IPS-11a (cell line): ENCODE results near the gene DUSP1.

Experiments used
- H3K4me3 ChIP-seq: one replicate; pipeline ENCODE4 v1.5.1; 2013; ENCODE audit warnings: low read depth, low read length, control low read depth

Gene DUSP1

DNA sequence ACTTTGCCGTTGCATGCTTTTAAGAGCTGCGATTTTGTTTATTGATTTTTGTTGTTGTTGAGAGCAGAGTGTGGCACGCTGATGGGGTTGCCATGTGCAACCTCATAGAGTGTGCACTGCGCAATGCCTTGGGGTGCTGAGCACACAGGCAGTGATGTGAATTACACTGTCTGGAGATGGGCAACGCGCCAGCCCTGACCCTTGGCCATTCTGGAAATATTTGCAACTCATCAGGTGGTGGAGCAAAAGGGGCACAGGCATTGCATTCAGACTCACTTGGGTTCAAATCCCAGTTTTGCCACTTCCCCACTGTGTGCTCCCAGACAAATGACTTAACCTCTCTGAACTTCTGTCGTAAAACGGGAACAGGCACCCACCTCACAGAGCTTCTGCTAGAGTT, 25.6 kb downstream of the DUSP1 start:
- no peak overlapping the region for H3K4me3 ChIP-seq

DNA sequence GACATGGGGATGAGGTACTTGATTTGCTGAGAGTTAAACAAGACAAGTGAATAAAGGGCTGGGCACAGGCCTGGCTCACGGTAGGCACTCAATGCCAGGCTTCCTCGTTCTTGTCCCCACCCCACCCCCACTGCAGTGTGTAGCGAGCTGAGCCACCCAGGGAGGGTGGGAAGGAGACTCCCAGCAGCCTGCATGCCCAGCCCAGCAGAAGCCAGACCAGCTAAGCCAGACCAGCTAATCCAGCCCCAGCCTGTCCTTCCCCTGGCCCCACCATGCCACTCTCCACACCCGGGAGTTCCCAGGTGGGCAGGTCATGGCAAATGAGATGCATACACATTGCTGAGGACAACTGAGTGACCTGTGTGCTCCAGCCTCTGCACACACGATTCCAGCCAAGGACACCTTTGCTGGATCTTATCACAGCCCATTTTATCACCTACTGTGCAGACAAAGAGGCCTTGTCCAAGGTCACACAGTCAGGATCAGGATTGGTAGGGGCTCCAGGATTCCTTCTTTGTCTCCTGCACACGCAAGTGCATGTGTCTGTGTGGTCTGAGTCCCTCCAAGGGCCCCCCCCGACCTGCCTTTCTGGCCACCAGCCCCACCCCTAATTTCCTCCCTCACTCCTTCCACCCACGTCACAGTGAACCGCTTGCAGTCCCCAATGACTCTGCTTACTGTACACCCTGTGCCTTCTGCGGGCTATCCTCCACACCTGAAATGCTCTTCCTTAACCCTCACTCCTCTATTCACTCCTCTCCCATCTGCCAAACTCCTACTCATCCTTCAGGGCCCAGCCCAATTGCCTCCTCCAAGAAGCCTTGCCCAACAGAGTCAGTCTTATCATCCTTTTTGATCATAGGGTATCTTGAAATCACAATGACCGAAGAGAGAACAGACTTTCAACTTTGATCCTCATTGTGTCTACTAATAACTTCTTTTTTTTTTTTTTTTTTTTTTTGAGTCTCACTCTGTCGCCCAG, 26.6 kb downstream of the DUSP1 start:
- H3K4me3 ChIP-seq: no peak overlapping the region

DNA sequence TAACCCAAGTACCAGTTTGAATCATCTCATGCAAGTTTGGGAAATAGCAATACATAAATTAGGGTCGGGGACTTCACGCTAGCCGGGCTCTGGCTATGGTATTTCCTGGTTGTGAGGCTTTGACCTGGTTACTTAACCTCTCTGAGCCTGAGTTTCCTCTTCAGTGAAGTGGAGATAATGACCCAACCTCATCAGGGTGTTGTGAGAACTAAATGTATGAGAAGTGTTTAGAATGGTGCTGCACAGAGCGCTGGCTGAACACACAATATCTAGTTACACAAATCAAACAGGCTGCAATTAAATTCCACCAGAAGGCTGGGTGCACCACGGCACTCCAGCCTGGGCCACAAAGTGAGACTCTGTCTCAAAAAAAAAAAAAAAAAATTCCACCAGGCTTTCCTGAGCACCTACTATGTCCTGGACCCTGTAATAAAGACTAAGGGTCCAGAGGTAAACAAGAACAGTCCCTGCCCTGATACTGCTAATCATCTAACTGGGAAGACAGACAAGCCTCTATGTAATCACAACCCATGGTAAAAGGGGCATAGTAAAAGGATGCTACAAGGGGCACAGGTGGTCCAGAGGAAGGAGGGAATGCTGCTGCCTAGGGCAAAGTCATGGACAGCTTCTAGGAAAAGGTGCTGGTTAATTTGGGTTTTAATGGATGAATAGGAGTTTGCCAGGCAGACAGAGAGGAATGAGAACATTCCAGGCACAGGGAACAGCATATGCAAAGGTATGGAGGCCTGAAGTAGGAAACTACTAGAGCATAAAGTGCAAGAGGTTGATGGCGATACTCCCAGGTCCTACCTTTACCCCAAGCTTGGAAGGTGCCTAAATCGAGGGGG, 27.7 kb downstream of the DUSP1 start:
- no peak overlapping the region for H3K4me3 ChIP-seq

DNA sequence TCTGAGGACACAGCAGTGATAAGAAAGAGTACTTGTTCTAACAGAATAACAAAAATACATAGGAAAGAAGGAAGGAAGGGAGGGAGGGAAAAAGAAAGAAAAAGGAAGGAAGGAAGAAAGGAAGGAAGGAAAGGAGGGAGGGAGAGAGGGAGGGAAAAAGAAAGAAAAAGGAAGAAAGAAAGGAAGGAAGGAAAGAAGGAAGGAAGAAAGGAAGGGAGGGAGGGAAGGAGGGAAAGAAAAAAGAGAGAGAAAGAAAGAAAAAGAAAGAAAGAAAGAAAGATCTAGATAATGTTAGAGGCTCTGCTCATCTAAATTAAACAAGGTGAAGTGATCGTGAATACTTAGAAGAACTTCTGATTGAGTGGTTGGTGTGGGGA, 29.8 kb downstream of the DUSP1 start:
- H3K4me3 ChIP-seq: no peak overlapping the region

DNA sequence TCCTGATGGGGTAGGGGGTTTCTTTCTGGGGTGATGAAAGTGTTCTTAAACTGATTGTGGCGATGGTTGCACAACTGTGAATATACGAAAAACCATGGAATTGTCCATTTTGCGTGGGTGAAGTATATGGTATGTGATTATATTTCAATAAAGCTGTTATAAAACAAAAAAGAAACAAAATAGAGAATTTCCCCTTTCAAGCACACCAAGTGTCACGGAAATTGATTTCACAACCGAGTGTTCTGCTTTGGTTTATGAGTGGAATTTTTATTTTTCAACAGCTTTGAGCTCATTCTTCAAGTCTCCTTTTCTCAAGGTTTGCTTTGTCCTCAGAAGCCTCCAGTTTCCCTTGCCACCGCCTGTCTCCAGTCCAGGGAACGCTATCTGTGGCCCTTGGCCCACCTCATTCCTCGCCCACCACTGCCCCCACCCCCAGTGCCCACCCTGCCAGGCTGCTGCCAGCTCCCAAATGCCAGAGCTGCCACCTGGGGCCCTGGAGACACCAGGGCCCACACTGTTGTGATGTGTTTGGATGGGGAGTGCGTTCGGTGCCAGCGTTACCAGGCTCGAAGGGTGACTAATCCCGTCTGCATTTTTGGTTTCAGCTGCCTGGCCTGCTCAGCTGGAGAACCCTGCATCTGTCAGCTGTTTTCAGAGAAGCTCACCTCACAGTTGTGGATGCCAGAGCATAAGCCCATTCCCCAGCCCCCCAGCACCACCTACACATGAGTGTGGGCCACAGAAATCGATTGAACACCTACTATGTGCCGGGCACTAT, 30.4 kb downstream of the DUSP1 start:
- no peak overlapping the region for H3K4me3 ChIP-seq

DNA sequence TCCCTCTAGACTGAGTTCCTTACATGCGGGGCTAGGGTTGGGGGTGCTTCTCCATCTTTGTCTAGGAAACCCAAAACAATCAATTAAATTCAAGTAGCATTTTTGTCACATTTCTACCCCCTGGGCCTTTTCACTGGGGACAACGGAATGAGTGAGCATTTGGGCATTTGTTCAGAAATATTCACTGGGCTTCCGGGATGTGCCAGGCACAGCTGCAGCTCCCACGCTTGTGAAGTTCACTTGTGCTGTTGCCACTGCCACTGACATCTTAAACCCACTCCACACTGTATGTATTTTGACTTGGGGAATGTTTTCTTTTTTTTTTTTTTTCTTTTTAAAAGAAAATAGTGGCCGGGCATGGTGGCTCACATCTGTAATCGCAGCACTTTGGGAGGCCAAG, 31.6 kb downstream of the DUSP1 start:
- H3K4me3 ChIP-seq: no peak overlapping the region

DNA sequence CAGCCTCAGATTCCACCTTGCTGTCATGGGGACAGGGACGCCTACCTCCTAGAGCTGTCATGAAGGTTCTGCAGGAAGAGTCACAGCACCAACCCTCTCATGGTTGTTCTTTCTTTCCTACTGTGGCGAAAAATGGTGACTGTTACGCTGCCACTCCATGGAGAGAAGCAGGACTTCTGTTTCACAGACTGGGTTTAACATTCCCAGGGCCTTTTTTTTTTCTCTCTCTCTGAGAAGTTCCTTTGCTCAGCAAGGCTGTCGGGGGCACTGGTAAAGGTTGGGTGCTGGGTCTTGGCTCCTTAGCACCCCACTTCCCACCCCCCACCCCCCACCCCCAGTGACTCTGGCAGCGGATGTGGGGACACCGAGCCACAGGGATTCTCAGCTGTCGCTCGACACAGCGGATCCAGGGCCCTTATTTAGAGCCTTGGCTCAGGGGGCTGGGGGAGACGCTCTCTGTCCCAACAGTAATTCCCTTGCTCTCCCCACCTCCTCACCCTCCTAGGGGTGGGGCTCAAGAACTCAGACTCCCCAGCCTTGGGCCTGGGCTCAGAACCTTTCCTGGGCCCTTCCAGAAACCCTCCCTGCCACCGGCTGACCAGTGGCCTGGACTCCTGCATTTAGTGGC, 34.4 kb downstream of the DUSP1 start:
- no peak overlapping the region for H3K4me3 ChIP-seq

DNA sequence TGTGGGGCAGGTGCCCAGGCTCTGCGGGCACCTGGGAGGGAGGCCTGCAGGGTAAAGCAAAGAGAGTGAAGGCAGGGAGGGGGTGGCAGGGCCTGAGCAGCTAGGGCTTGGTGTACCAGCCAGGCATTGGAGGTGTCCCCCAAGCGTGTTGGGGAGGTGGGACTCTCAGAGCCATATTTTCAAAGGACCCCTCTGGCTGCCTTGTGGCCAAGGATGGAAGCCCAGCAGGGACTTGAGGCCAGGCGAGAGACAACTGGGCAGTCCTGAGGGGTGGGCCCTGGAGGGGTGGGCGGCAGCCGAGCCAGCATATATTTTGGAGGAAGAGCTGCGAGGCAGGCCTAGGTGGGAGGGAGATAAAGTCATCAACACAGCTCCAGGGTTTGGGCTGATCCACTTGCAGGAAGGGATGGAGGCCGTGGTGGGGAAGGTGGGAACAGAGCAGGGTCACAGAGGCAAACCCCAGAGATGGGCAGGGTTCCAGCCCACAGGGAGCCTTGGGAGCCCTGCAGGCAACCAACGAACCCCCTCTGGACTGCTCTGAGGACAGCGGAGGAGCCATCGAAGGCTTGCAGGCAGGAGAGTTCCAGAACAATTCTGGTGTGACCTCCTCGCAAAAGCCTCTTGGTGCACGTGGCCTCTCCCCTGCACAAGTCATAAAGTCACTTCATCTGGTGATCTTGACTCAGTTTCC, 35.7 kb downstream of the DUSP1 start:
- no peak overlapping the region for H3K4me3 ChIP-seq

DNA sequence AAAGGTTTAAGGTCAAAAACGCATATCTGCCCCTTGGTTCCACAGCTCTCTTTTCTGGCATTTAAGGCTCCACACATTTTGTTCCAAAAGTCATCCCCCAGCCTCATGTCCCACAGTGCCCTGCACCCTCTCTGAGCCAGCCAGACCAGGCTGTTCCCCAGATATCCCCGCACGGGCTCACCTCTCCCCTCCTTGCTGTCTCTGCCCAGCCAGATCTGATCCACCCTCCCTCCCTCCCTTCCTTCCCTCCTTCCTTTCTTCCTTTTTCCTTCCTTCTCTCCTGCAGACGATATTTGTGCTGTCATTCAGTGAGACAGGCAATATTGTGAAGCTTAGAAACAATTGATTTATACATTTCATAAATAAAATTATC, 37.0 kb downstream of the DUSP1 start:
- no peak overlapping the region for H3K4me3 ChIP-seq

DNA sequence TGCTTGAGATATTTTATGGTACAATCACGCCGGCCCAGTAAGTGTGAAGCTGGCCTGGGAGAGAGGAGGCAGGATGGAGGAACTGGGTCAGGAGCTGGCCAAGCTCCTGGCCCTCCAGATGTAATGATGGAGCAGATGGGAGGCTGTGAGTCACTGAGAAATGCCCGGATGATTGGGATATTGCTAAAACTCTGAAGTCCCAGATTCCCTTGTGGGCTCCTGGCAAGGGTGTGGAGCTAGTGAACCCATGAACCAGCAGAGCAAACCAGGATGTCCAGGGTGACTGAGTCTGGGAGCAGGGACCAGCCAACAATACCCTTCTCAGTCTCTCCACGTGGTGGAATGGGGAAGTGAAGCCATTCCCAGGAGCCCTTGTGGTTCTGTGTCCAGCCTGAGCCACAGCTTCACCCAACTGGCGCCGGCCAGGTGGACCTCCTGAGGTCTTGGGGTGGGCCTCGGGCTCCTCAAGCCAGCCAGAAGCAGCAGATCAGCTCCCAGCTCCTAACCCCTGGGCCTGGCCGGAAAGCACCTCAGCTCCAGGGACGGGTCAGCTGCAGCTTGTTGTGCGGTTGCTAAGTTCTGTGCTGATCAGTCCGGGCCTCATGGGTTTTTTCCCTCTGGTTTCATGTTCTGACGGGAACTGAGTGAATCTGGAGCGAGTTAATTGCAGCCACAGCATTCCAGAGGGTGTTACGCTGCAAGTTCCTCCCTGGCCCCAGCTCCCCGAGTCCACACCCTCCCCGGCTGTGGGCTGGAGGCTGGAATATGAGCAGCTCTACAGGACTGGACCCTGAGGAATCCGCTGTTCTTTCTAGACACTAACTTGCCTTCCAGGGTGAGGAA, 37.6 kb downstream of the DUSP1 start:
- H3K4me3 ChIP-seq: no peak overlapping the region

DNA sequence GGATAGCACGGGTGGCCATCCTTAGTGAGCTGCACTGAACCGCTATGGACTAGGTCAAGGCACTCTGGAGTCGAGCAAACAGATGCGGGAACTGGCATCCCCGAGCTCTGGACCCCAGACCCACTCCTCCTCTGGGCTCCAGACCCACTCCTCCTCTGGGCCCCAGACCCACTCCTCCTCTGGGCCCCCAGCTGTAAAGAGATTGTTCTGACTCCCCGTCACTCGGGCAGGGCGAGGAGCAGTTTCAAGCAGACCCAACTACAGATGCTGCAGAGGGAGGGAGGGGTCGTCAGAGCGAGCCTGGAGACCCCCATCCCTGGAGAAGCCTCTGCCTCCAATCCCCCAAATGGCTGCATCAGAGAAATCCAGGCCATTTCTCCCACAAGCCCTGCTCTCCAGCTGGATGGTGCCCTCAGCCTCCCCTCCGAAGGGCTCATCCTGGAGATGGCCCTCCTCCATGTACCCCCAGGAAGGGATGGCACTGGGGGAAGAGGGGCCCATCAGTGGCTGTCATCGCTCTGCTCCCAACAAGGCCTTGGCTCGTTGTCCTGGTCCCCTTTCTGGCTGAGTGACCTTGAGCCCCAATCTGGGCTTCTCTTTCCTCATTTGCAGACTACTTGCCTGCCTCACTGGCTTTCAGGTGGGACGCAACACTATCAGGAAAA, 38.7 kb downstream of the DUSP1 start:
- no peak overlapping the region for H3K4me3 ChIP-seq

DNA sequence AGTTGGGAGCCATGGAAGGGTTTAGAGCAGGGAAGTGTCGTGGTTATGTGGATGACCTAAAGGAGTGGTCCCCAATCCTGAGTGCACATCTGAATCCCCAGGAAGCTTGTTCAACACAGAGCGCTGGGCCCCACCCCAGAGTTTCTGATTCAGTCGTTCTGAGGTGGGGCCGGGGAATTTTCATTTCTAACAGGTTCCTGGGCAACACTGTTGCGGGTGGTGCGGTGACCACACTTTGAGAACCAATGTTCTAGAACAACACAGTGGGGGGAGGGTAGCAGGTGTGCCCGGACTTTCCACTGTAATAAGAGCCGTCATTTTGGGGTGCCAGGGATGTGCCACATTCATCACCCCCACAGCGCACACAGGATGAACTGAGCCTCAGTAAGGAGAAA, 39.3 kb downstream of the DUSP1 start:
- H3K4me3 ChIP-seq: no peak overlapping the region

DNA sequence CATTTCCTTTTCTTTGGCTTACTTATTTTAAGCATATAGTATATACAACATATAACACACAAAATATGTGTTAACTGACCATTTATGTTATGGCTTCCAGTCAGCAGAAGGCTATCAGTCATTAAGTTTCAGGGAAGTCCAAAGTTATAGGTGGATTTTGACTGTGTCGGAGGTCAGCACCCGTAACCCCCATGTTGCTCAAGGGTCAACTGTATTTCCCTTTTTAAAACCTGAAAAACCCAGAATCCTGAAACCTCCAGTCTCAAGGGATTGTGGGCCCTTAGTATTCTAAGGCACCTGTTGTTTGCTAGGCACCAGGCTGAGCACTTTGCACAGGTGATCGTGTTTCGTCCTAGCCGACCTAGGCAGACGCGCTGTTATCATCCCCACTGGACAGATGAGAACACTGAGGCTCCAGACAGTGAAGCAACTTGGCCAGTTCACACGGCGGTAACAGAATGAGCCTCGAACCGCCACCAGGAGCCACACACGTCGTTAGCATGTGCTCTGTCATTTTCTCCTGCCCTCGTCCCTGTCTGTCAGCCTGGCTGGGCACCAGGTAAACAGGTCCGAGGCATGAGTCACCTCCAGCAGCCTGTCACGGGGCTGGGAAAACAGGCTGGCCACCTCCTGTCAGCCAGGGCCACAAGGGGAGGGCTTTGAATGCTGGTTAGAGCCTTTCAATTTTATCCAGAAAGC, 39.9 kb downstream of the DUSP1 start:
- no peak overlapping the region for H3K4me3 ChIP-seq

DNA sequence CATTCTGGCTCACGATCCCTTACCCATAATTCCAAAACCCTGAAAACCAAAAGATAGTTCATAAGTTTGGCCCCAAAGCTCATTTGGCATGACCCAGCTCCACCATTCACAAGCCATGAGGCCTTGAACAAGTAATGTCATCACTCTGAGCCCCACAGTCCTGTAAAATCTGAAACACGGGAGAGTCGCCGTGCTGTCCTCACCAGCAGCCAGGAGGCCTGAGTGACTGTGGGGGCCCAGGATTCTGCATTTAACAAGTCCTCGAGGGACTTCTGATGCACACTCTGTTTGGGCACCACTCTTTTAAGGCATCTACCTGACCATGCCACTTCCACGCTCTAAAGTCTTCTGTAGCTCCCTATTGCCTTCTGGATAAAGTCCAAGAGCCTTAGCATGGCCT, 40.8 kb downstream of the DUSP1 start:
- H3K4me3 ChIP-seq: no peak overlapping the region

DNA sequence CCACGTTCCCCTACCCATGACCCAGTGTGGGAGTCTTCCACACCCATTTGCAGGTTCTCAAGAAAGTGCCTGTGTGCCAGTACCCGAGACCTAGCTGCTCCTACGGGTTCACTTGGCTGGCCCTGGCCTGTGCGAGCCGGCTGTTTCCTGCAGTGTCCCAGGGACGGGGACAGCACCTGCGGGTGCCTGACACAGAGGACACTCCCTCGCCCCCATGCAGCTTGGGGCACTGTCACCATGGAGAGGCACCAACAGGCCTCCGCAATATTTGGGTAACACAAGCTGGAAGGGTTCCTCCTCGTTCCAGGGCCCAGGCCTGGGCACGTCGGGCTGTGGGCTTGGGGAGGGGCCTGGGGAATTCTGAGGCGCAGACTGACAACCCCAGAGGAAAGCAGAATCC, 41.4 kb downstream of the DUSP1 start:
- no peak overlapping the region for H3K4me3 ChIP-seq

DNA sequence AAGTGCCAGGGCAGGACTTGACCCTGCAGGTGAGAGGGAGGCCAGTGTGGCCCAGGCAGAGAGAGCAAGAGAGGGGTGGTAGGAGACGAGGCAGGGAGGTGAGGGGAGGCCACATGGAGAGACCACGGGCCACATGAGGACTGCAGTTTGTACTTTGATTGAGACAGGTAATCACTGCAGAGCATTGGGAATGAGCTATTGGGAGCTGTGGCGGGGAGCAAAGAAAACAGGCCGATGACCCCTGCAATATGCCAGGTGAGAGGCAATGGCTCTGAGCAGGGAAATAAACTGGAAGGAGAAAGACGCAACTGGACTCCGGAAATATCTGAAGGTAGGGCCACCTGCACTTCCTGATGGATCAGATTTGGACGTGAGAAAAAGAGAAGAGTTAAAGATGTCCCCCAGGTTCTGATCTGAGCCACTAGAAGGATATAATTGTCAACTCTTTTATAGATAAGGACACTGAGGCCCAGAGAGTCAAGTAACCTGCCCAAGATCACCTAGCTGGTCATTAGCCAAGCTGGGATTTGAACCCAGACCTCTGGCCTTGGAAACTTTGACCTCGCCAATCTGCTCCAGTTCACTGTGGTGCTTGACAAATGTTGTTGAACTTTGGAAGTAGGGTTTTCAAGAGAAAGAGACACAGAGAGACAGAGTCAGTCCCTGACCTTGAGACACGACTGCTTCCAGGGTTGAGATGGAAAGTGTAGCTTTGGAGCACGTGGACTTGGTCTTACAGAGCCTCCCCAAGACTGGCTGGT, 42.3 kb downstream of the DUSP1 start:
- H3K4me3 ChIP-seq: no peak overlapping the region

DNA sequence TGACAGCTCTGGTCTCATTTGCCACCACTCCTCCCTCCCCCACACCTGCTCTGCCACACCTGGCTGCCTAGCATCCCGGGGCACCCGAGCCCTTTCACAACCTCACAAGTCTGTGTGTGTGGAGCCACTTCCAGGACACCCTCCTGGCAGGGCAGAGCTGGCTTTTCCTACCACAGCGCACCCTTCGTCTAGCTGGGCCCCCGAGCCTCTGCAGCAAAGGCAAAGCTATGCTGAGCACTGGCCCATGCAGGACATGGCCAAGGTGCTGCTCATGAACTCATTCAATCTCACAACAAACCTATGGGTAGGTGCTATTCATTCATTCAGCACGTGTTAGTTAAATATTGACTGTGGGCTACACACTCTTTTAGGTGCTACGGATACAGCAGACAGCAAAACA, 43.4 kb downstream of the DUSP1 start:
- no peak overlapping the region for H3K4me3 ChIP-seq

DNA sequence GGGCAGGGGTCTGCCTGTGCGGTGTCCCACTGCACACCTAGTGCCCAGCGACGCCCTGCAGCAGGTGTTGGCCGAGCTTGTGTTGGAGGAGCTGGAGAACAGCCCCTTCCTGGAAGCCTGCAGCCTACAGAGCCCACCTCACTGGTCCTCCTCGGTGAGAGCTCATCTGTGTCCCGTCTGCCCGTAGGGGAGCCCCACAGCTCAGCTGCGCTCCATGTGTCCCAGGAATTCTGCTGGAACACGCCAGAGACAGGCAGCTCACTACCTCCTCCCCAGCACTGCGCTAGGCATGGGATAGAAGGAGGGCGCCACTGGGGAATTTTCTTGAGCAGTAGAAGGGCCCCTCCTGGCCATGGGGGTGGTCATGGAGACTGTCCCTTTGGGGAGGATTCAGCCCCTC, 44.0 kb downstream of the DUSP1 start:
- H3K4me3 ChIP-seq: no peak overlapping the region
